HFF-Myc (cell line): ENCODE results near the gene FN3KRP.

Source experiments
- DNase-seq: peaks from one replicate; pipeline ENCODE4 v3.0.0-alpha.2; 2011; ENCODE audit warnings: low read depth; ENCODE audit errors: extremely low read depth
- H3K4me3 ChIP-seq: replicated peaks from 2 replicates; pipeline ENCODE4 v1.5.1; 2011; ENCODE audit warnings: low read depth, mild to moderate bottlenecking, control low read depth, low read length
- TF ChIP-seq, protein P1 (sequence below): IDR thresholded peaks from 2 replicates; pipeline ENCODE4 v1.5.1; 2012; ENCODE audit warnings: mild to moderate bottlenecking, low read depth, low read length, control low read depth; ENCODE audit errors: missing control alignments

Gene FN3KRP

DNA sequence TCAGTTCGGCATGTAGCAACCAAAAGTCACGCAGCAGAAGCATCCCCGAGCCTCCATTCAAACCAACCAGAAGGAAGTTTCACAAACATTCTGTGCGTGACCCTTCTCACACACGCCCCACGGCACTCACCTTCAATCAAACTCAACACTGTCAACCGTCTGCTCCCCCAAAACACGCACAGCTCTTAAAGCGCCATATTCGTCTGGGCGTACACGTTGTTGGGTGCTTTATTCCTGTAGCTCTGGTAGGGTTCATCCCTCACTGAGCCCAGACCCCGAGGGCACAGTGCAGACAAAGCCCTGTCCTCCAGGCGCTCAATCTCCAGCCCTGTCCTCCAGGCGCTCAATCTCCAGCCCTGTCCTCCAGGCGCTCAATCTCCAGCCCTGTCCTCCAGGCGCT lies 20.2 kb upstream of the FN3KRP start:
- H3K4me3 ChIP-seq, result no peak overlapping the region
- no peak for DNase-seq
- TF ChIP-seq, protein P1, sequence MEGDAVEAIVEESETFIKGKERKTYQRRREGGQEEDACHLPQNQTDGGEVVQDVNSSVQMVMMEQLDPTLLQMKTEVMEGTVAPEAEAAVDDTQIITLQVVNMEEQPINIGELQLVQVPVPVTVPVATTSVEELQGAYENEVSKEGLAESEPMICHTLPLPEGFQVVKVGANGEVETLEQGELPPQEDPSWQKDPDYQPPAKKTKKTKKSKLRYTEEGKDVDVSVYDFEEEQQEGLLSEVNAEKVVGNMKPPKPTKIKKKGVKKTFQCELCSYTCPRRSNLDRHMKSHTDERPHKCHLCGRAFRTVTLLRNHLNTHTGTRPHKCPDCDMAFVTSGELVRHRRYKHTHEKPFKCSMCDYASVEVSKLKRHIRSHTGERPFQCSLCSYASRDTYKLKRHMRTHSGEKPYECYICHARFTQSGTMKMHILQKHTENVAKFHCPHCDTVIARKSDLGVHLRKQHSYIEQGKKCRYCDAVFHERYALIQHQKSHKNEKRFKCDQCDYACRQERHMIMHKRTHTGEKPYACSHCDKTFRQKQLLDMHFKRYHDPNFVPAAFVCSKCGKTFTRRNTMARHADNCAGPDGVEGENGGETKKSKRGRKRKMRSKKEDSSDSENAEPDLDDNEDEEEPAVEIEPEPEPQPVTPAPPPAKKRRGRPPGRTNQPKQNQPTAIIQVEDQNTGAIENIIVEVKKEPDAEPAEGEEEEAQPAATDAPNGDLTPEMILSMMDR, result no peak

DNA sequence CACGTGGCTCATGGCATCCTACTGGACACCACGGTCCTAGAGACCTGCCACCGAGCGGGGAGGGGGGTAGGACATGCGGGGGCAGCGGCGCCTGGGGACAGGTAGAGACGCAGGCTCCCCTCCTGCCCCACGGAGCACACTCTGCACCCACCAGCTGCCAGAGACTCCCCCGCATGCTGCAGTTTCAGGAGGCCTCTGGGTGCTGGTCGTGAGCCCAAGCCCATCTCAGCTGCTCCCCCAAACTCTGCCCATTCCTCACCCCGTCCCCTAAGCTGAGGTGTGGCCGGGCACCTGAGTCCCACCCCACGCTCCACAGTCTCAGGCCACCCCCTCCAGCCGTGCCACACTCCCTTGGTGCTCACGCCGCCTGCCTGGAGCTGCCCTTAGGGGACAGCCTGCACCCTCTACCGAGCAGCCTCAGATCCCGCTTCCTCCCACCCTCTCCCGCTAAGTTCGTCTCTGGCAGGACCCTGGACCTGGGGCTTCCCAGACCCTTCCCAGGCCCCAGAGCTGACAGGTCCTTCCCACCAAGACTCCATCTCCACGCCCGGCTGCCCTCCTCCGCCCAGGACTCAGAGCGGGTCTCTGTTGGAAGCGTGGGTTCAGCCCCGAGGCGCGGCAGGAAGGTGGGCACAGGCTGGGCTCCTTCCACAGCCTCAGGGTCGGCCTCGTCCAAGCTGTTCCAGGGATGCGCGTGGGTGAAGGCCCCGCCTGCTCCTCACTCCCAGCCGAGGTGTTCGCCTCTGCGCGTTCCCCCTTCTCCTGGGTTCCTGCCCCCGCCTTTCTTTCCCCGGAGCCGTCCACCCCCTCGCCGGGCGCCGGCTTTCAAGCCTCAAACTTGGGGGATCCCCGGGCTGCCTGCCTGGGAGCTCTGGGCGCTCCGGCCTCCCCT lies 19.3 kb upstream of the FN3KRP start:
- TF ChIP-seq, protein P1, result no peak
- peak overlapping the region; percentile 49 for H3K4me3 ChIP-seq
- no peak for DNase-seq

DNA sequence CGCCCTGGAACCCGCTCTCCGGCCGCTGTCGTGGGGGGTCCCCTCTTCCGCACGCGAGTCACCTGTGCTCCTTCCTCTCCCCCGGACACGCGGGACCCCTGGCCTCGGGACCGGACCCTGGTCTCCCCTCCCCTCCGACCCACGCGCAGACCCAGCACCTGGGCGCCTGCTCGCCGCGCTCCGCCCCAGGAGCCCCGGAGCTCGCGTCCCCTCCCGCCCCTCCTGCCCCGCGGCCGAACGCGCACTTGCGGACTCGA lies 18.8 kb upstream of the FN3KRP start:
- no peak for DNase-seq
- H3K4me3 ChIP-seq, result peak overlapping the region; percentile 49
- TF ChIP-seq, protein P1, result no peak

DNA sequence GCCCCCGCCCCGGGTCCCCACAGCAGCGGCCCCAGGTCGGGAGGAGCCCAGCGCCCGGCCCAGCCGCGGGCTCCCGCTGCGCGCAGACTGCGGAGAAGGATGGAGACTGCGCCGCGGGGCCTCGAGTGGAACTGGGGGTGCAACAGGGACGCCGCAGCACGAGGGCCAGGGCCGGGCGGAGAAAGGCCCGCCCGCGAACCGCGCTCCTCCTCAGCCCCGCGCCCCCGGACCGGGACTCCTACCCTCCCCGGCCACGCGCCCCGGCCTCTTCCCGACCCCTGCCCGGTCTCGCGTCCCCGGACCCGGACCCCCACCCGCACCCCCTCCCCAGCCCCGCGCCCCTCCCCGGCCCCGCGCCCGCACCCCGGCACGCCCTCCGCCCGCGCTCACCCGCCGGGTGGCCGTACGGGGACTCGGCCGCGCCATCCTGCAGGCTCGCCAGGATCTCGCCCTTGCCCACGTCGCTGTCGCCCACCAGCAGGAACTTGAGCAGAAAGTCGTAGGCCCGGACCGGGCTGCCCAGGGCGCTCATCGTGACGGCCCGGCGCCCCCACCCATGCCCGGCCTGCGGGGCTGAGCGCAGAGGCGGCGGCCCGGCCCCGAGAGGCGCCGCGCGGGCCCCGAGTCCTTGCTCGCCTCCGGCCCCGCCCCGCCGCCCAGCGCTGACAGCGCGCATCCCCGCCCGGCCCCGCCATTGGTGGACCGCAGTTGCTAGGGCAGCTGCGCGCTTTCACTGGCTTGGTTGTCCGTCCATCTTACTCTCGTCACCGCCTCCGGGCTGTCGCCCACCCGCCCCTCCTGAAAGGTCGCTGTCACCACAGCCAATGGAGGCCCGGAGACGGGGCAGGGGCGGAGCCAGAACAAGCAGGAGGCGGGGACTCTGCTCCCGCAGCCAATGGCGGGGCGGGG lies 18.2 kb upstream of the FN3KRP start, which contains the start of gene RAB40B:
Gene RAB40B, minus strand, starts transcription at position 634 of the 909 bp plus-strand sequence. Its CDS starts 102 bp downstream, at position 532.
- peak; percentile 91 for DNase-seq
- peak within 1 kb of the TSS; percentile 53 for H3K4me3 ChIP-seq
- TF ChIP-seq, protein P1, result no peak

DNA sequence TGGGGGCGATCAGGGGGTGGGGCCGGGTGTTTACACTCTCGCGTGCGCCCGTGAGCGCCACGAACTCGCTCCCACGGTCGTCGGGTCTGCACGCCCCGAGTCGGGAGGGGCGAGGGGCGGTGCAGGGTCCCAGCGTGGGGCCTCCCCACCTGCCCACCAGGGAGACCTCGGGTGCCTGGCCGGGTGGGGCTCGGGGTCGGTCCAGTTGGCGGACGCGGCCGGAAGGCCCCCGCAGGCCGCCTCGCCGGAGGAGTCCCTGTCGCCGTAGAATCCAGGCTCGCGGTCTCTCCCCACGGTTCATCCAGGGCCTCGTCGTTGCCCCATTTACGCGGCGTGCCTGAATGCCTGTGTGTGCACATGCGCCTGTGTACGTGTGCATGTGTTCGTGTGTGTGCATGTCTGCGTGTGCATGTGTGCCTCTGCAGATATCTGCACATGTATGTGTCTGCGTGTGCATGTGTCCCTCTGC lies 17.5 kb upstream of the FN3KRP start:
- no peak for DNase-seq
- TF ChIP-seq, protein P1, result no peak
- peak overlapping the region; percentile 53 for H3K4me3 ChIP-seq

DNA sequence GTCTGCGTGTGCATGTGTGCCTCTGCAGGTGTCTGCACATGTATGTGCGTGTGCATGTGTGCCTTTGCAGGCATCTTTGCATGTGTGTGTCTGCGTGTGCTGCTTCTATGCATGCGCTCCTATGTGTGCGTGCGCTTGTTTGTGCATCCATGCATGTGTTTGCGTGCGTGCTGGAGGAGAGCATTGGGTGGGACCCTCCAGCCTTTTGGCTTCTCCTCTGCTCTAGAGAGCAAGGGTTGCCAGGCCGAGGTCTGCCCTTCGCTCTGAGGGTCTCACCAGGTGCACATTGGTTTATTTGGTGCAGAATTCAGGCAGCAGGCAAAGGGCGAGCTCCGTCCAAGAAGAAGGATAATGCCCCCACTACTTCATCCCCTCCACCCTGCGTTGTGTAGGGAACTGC lies 17.0 kb upstream of the FN3KRP start:
- peak overlapping the region; percentile 53 for H3K4me3 ChIP-seq
- TF ChIP-seq, protein P1, result no peak
- no peak for DNase-seq
